Measurements from ENCODE around the gene CD8A.

DNA sequence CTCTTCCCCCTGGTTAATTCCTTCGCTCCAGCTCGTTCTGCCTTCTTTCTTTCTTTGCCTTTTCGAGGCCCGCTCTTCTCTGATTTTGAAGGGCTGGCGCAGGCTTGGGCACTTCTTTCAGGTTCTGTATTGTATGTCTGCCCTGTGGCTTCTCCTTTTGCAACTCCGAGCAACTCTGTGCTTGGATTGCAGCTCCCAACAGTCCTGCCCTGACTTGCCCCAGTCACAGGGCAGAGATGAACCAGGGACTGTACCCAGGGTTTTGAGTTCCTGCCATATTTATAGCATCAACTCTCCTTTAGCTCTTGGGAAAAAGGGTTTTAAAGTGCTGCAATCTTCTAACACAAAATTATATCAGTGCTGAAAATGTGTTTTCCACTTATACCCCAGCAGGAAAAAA, 31.1 kb upstream of the CD8A start:
- TF ChIP-seq SUZ12 (IDR thresholded peaks at IDR 0.05) (no peak), ARNT (IDR thresholded peaks at IDR 0.05) (no peak), FOXM1 (IDR thresholded peaks at IDR 0.05; ENCODE audit: borderline replicate concordance) (no peak), SP1 (IDR thresholded peaks at IDR 0.05) (no peak), FOXK2 (IDR thresholded peaks at IDR 0.05) (no peak), FOXA1 (IDR thresholded peaks at IDR 0.05) (no peak), LEF1 (IDR thresholded peaks at IDR 0.05; ENCODE audit: borderline replicate concordance) (no peak), L3MBTL2 (conservative IDR thresholded peaks at IDR 0.05) (no peak), CTBP1 (IDR thresholded peaks at IDR 0.05; ENCODE audit: borderline replicate concordance) (no peak), ZNF384 (IDR thresholded peaks at IDR 0.05) (no peak), HDGF (IDR thresholded peaks at IDR 0.05; ENCODE audit: borderline replicate concordance) (no peak), ELF4 (IDR thresholded peaks at IDR 0.05) (no peak), BHLHE40 (IDR thresholded peaks at IDR 0.05; ENCODE audit: borderline replicate concordance) (no peak)
- TF ChIP-seq, protein P1, sequence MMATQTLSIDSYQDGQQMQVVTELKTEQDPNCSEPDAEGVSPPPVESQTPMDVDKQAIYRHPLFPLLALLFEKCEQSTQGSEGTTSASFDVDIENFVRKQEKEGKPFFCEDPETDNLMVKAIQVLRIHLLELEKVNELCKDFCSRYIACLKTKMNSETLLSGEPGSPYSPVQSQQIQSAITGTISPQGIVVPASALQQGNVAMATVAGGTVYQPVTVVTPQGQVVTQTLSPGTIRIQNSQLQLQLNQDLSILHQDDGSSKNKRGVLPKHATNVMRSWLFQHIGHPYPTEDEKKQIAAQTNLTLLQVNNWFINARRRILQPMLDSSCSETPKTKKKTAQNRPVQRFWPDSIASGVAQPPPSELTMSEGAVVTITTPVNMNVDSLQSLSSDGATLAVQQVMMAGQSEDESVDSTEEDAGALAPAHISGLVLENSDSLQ (IDR thresholded peaks at IDR 0.05), result no peak
